ENCODE data around the gene SNU13.
"Not testable (repeated sequence)": the region's sequence is repeated elsewhere in the genome, so short reads cannot be mapped to it uniquely, and the experiment has no call there.

Gene SNU13

DNA sequence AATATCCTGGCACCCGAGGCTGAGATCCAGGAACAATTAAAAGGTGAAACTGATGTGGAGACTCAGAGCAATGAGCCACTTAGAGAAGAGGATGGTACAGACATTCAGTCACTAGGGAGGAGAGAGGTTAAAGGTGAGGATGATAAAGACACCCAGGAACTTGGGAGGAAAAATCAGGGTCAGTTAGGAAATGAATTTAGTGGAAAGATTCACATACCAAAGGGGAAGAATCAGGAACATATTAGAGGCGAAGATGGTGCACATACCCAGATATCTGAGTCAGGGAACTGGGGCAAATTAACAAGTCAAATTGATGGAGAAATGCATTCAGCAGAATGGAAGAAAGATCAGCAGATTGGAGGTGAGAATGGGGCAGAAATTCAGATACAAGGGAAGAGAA, 6.5 kb upstream of the SNU13 start:
- Mint-ChIP-seq H3K27me3 (peaks cover 9% of the 10 kb centered on the region), H3K9me3 (no peaks in the 10 kb centered on the region), H3K4me3 (no peak overlapping the region), H3K36me3 (peaks cover 3% of the 10 kb centered on the region), H3K4me1 (peaks cover 21% of the 10 kb centered on the region), H3K27ac (no peak overlapping the region)
- CTCF ChIA-PET, result no interaction called here
- DNase-seq, result no peak

DNA sequence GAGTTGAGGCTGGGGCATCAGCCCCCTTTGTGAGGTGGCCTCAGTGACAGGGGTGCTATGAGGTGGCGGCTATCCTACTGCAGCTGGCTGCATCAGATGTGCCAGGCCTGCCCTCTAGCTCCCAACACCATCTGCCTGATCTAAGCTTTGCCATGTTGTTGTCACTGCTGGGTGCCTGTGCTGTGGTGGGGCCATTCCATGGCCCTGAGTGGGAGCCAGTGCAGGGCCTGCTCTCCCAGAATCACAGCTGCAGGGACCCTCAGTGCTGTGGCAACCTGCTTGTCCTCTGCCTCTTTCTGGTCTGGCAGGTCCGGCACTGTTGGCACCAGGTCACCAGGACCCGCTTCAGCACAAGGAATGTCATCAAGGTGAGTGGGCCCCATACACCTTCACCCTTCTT, 1.8 kb upstream of the SNU13 start:
- H3K4me1 Mint-ChIP-seq, result peaks cover 37% of the 10 kb centered on the region
- no peaks in the 10 kb centered on the region for H3K9me3 Mint-ChIP-seq
- H3K27me3 Mint-ChIP-seq, result no peaks in the 10 kb centered on the region
- H3K36me3 Mint-ChIP-seq, result peaks cover 10% of the 10 kb centered on the region
- no peak for DNase-seq
- peak overlapping the region; percentile 99 for H3K27ac Mint-ChIP-seq
- CTCF ChIA-PET, result no interaction called here
- peak overlapping the region; percentile 96 for H3K4me3 Mint-ChIP-seq

DNA sequence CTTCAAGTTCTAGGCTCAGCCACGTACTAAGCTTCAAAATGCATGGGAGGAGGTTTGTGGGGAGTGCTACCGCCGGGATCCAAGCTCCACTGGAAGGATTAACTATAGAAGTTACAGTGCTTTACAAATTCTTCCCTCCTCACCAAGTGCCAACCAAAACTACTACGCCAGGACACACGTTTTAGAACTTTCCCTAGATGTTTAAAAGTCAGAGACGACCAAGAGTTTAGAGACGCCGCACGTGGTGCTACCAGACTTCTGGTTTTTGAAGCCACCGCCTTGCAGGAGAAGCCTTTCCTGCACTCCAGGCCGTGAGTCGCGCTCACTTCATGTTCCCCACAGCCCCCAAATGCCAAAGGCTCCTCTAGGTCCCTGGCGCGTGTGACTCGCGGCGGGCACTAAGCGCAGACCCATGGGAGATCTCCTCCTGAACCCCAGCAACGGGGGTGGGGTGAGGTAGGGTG, 734 bp downstream of the SNU13 start:
- Mint-ChIP-seq H3K4me1 (peaks cover 41% of the 10 kb centered on the region), H3K36me3 (peaks cover 12% of the 10 kb centered on the region), H3K9me3 (no peaks in the 10 kb centered on the region), H3K27ac (peak overlapping the region; percentile 99), H3K27me3 (no peaks in the 10 kb centered on the region), H3K4me3 (peak overlapping the region; percentile 96)
- DNase-seq, result peak; percentile 50
- CTCF ChIA-PET, result interaction anchor here (2.4 to 4.0 kb wide), 2 partner anchors 10 to 21 kb away, joined by 8 to 25 read pairs; partner anchors contain the start of gene MEI1

DNA sequence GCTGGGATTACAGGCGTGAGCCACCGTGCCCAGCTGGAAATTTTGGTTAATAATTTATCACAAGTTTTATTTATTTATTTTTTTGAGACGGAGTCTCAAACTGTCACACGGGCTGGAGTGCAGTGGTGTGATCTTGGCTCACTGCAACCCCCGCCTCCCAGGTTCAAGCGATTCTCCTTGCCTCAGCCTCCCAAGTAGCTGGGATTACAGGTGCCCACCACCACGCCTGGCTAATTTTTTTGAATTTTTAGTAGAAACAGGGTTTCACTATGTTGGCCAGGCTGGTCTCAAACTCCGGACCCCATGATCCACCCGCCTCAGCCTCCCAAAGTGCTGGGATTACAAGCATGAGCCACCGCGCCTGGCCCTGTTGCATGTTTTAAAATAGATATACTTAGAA, 1.8 kb downstream of the SNU13 start:
- H3K4me3 Mint-ChIP-seq, result peak overlapping the region; percentile 96
- H3K4me1 Mint-ChIP-seq, result peaks cover 47% of the 10 kb centered on the region

DNA sequence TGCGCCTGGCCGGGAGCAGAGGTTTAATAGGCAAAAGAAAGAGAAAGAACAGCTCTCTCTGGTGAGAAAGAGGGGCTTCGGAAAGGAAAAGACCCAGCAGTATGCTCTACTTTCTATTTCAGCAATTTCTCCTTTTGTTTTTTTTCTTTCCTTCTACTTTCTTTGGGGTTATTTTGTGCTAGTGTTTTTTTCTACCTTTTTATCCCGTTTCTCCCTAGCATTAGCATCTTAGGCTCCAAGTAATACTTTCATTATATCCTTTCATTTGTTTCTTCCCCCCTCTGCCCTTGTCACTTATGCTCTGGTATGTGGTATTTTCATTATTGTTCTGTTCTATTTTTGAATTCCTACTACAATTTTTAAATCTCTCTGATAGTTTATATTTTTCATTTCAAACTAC, 4.5 kb downstream of the SNU13 start:
- Mint-ChIP-seq H3K27me3 (no peaks in the 10 kb centered on the region), H3K27ac (peak overlapping the region; percentile 60), H3K4me1 (peaks cover 36% of the 10 kb centered on the region), H3K4me3 (no peak overlapping the region), H3K9me3 (no peaks in the 10 kb centered on the region), H3K36me3 (peaks cover 19% of the 10 kb centered on the region)
- DNase-seq, result no peak
- CTCF ChIA-PET, result no interaction called here

More for the DNA sequence above, 1.8 kb downstream of the SNU13 start:
- H3K27me3 Mint-ChIP-seq, DNase-seq, H3K9me3 Mint-ChIP-seq: not testable (repeated sequence)
- H3K27ac Mint-ChIP-seq, result peak overlapping the region; percentile 99
- H3K36me3 Mint-ChIP-seq, result peaks cover 16% of the 10 kb centered on the region
- CTCF ChIA-PET, result interaction anchor here (2.4 to 4.0 kb wide), 2 partner anchors 11 to 20 kb away, joined by 8 to 25 read pairs; partner anchors contain the start of gene MEI1

DNA sequence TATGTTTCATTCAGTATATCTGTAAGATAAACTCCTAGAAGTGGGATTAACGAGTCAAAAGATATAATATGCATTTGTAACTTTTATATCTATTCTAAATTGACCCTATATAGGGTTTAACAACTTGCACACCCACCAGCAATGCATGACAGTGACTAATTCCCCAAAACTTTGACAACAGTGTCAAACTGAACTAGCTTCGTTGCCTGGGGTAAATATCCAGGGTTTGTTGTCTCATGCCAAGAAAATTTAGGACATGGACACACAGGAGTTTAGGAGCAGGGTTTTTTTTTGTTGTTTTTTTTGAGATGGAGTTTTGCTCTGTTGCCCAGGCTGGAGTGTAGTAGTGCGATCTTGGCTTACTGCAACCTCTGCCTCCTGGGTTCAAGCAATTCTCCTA, 5.1 kb downstream of the SNU13 start:
- Mint-ChIP-seq H3K27ac (peak overlapping the region; percentile 95), H3K9me3 (no peaks in the 10 kb centered on the region), H3K4me3 (no peak overlapping the region), H3K4me1 (peaks cover 32% of the 10 kb centered on the region), H3K27me3 (no peaks in the 10 kb centered on the region), H3K36me3 (peaks cover 18% of the 10 kb centered on the region)
- no peak for DNase-seq
- CTCF ChIA-PET, result no interaction called here

DNA sequence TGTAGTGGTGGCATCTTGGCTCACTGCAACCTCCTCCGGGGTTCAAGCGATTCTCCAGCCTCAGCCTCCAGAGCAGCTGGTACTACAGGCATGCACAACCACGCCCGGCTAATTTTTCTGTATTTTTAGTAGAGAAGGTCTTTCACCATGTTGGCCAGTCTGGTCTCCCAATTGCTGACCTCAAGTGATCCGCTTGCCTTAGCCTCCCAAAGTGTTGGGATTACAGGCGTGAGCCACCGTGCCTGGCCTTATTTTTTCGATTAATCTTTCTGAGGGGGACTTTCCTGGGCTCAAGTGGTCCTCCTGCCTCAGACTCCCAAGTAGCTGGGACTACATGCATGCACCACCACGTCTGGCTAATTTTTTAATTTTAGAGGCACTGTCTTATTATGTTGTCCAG, 5.6 kb downstream of the SNU13 start:
- Mint-ChIP-seq H3K36me3 (peaks cover 23% of the 10 kb centered on the region), H3K27ac (peak overlapping the region; percentile 95), H3K27me3 (no peaks in the 10 kb centered on the region), H3K4me1 (peaks cover 31% of the 10 kb centered on the region), H3K9me3 (no peaks in the 10 kb centered on the region), H3K4me3 (peak overlapping the region; percentile 98)
- CTCF ChIA-PET, result no interaction called here
- no peak for DNase-seq

DNA sequence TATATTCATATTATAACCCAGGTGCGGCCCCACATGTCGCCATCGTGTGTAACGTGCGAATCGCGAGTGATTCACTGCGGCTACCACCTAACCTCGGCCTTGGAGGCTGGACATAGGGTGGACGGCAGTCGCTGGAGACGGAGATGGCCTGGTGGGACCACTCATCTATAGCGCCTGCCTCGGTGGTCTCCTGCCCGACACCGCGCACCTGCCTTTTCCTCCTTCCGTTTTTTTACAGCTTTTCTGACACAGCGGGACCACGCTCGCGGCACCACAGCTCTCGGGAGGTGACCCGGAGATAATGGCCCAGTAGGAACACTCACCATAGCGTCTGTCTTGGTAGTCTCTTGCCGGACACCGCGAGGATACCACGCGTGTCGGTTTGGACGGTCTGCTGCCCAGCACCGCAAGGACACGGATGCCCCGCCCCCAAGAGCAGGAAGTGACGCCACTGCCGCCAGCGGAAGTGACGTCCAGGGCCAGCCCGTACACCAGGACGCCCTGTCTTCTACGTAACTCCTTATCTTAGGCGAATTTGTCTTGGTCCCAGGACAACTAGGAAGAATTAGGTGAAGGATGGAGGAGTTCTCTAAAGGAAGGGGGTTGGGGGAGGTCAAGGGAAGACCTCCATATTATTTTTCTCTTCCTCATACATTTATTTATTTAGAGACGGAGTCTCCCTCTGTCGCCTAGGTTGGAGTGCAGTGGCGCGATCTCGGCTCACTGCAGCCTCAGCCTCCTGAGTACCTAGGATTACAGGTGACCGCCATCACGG, 6.4 kb downstream of the SNU13 start:
- CTCF ChIA-PET, result no interaction called here
- Mint-ChIP-seq H3K4me3 (peak overlapping the region; percentile 98), H3K9me3 (no peaks in the 10 kb centered on the region), H3K36me3 (peaks cover 24% of the 10 kb centered on the region), H3K4me1 (peaks cover 23% of the 10 kb centered on the region), H3K27me3 (no peaks in the 10 kb centered on the region), H3K27ac (peak overlapping the region; percentile 95)
- DNase-seq, result peak; percentile 90

DNA sequence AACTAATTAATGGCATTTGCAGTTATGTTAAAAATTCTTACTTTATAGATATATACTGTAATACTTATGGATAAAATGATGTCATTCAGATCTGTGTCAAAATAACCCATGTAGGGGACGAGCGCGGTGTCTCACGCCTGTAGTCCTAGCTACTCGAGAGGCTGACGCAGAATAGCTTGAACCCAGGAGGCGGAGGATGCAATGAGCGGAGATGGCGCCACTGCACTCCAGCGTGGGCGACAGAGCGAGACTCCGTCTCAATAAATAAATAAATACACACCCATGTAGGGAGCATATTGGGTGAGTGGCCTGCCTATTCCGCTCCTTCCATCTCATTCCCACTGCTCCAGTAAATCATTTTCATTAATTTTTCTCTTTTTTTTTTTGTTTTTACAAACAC, 7.1 kb downstream of the SNU13 start:
- Mint-ChIP-seq H3K27me3 (no peaks in the 10 kb centered on the region), H3K4me1 (peaks cover 20% of the 10 kb centered on the region), H3K4me3 (peak overlapping the region; percentile 98), H3K9me3 (no peaks in the 10 kb centered on the region), H3K27ac (peak overlapping the region; percentile 95), H3K36me3 (peaks cover 27% of the 10 kb centered on the region)
- no peak for DNase-seq
- CTCF ChIA-PET, result no interaction called here

DNA sequence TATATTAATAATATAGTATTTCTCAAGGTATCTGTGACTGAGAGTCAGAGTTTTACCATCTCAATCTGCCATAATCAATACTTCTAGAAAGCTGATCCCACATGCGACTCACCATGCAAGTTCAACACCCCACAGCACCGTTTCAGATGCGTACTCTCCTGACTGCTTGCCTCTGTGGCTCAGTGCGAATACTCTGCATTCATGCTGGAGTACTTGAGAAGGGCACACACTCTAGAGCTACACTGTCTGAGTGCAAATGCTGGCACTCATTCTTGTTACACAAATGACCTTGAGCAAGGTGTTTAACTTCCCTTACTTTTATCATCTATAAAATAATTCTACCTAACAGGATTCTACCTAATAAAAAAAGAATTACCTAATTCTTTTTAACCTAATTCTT, 12.5 kb downstream of the SNU13 start:
- H3K27ac Mint-ChIP-seq, result no peak overlapping the region
- DNase-seq, result no peak
- no peaks in the 10 kb centered on the region for H3K27me3 Mint-ChIP-seq
- no peaks in the 10 kb centered on the region for H3K9me3 Mint-ChIP-seq
- CTCF ChIA-PET, result interaction anchor here (1.4 to 2.1 kb wide), 2 partner anchors 9 to 21 kb away, joined by 3 to 7 read pairs; no protein-coding TSS in a partner anchor
- peaks cover 3% of the 10 kb centered on the region for H3K4me1 Mint-ChIP-seq
- peaks cover 46% of the 10 kb centered on the region for H3K36me3 Mint-ChIP-seq
- no peak overlapping the region for H3K4me3 Mint-ChIP-seq

DNA sequence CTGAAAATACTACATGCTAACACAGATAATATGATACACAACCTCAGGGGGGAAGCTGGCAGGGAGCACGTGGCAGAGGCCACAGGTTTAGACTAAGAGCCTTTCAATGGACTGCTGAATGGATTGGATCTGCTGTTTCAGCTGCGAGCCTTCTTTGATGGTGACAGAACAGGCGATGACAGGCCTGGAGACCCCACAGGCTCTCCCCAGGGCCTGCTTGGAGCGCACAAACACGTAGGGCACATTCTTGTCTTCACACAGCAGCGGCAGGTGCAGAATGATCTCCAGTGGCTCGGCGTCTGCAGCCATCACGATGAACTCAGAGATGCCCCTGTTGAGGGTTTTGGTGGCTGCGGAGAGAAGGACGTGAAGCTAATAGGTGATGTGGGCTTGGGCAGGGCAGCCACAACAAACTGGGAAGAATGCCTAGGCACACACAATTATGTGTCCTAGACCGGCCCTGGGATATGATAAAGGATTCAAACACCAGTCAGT, 13.8 kb downstream of the SNU13 start:
- H3K4me1 Mint-ChIP-seq, result no peaks in the 10 kb centered on the region
- no peak overlapping the region for H3K4me3 Mint-ChIP-seq
- no peaks in the 10 kb centered on the region for H3K27me3 Mint-ChIP-seq
- peaks cover 44% of the 10 kb centered on the region for H3K36me3 Mint-ChIP-seq
- CTCF ChIA-PET, result no interaction called here
- DNase-seq, result no peak
- no peak overlapping the region for H3K27ac Mint-ChIP-seq
- H3K9me3 Mint-ChIP-seq, result no peaks in the 10 kb centered on the region

DNA sequence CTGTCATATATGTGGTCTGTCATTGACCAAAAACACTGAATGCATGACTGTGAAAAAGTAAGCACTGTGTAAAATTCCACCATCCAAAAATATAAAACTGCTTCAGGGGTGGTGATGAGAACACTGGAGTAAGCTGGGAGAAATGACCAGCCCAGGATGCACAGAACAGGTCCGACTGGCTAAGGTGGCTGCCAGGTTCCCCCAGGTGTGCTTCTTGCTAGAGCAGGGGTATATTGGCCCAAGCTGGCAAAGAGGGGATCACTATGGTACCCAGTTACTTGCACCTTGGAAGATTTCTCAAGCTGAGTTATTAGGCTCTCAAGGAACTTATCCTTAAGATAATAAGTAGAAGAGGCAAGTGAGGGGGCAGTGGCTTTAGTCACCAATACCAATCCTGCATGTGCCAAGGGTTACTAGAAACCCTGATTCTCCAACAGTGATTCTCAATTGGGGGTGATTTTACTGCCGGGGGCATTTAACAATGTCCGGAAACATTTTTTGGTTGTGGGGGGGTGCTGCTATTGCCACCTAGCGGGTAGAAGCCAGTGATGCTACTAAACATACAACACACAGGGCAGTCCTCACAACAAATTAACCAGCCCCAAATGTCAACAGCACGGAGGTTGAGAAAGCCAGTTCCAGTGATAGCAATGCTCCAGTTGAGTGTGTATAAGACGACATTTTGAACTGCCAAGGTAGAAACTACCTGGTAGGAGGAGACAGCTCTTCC, 15.7 kb downstream of the SNU13 start:
- no peaks in the 10 kb centered on the region for H3K9me3 Mint-ChIP-seq

DNA sequence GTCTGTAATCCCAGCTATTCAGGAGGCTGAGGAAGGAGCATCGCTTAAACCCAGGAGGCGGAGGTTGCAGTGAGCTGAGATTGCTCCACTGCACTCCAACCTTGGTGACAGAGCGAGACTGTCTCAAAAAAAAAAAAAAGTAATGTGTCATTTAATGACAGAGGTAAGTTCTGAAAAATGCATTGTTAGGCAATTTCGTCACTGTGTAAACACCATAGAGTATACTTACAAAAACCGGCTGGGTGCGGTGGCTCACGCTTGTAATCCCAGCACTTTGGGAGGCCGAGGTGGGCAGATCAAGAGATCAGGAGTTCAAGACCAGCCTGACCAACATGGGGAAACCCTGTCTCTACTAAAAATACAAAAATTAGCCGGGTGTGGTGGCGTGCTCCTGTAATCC, 16.6 kb downstream of the SNU13 start:
- not testable (repeated sequence) for H3K27me3 Mint-ChIP-seq, DNase-seq, H3K9me3 Mint-ChIP-seq, H3K4me3 Mint-ChIP-seq, H3K4me1 Mint-ChIP-seq
- CTCF ChIA-PET, result interaction anchor here (1.0 kb wide), 1 partner anchor 25 kb away, joined by 3 read pairs; no protein-coding TSS in a partner anchor
- peak overlapping the region; percentile 49 for H3K27ac Mint-ChIP-seq
- peaks cover 31% of the 10 kb centered on the region for H3K36me3 Mint-ChIP-seq

More for the DNA sequence above, 15.7 kb downstream of the SNU13 start:
- DNase-seq, result no peak
- Mint-ChIP-seq H3K36me3 (peaks cover 35% of the 10 kb centered on the region), H3K4me3 (no peak overlapping the region), H3K27me3 (no peaks in the 10 kb centered on the region), H3K4me1 (no peaks in the 10 kb centered on the region), H3K27ac (no peak overlapping the region)
- CTCF ChIA-PET, result no interaction called here

DNA sequence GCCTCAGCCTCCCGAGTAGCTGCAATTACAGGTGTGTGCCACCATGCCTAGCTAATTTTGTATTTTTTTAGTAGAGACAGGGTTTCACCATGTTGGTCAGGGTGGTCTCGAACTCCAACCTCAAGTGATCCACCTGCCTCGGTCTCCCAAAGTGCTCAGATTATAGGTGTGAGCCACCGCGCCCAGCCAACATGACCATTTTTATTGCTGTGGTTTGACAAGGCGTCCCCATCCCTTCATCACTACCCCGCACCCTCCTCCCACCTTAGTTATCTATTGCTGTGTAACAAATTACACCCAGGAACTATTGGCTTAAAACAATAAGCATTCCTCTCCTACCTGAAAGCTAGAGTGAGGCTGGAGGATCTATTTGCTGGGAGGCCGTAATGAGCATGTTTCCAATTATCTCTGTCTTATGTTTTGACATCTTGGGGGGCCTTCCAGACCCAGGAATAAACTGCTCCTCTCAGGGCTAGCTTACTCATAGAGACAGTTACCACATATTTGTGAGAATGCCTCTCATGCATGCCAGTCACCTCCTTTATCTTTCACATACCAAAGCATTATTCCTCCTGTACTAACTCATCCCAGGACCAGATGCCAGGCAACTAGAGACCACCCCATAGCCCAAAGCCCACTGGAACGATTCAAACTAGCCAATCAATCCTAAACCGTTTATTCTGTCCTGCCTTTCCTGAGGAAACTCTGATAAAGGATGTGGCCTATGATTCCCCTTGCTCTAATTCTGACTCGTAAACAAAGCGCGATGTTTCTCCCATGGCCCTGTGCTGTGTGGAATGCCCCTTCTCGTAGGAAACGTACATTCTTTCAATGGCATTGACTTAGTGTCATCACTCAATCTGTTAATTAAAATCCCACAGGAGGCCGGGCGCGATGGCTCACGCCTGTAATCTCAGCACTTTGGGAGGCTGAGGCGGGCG, 19.4 kb downstream of the SNU13 start:
- no peak for DNase-seq
- no peaks in the 10 kb centered on the region for H3K27me3 Mint-ChIP-seq
- no peak overlapping the region for H3K4me3 Mint-ChIP-seq
- CTCF ChIA-PET, result no interaction called here
- H3K36me3 Mint-ChIP-seq, result peaks cover 26% of the 10 kb centered on the region
- no peaks in the 10 kb centered on the region for H3K9me3 Mint-ChIP-seq
- H3K4me1 Mint-ChIP-seq, result peaks cover 12% of the 10 kb centered on the region
- no peak overlapping the region for H3K27ac Mint-ChIP-seq
